Measurements from ENCODE around the gene CAVIN1. TPM values are rescaled to one million over a fixed set of nuclear protein-coding genes. Genes with fewer than 3 reads are reported as not detected.

The CAVIN1 gene
- total and polyA plus RNA-seq, 2 experiments from 2014 or later = 18.1 to 35.7 TPM

GRCh38 chr17:42365136-42365535 lies 57.9 kb downstream of the CAVIN1 start:
- ATAC-seq (no peak), DNase-seq (ENCODE audit: low spot score) (no peak)
- no peak for TF ChIP-seq REST (IDR thresholded peaks at IDR 0.05; ENCODE audit: unreplicated experiment)
- no peak for TF ChIP-seq POLR2AphosphoS5 (IDR thresholded peaks at IDR 0.05; ENCODE audit: low read depth)
- TF ChIP-seq STAT1 (IDR thresholded peaks at IDR 0.05; ENCODE audit: unreplicated experiment) = no peak
- no peak for TF ChIP-seq ZNF114 (CRISPR knock-in tag; IDR thresholded peaks at IDR 0.05)
- TF ChIP-seq EZH2phosphoT487 (IDR thresholded peaks at IDR 0.05; ENCODE audit: unreplicated experiment) = no peak
- no peak for TF ChIP-seq CREB1 (CRISPR knock-in tag; IDR thresholded peaks at IDR 0.05; ENCODE audit: low read depth)
- TF ChIP-seq JUNB (IDR thresholded peaks at IDR 0.05; ENCODE audit: unreplicated experiment) = no peak
- no peak for TF ChIP-seq ZNF331 (CRISPR knock-in tag; IDR thresholded peaks at IDR 0.05; ENCODE audit: low read depth)
- Mint-ChIP-seq H3K27ac (no peak overlapping the region), H3K27me3 (ENCODE audit: insufficient read depth, low read depth, poor library complexity) (peaks cover 6% of the 10 kb centered on the region), H3K4me3 (no peak overlapping the region), H3K36me3 (ENCODE audit: low read depth) (peaks cover 11% of the 10 kb centered on the region; the same call in 1 of the 3 replicates), H3K4me1 (peaks cover 49% of the 10 kb centered on the region), H3K9me3 (no peaks in the 10 kb centered on the region)
- Histone ChIP-seq H3K4me3 (no peak overlapping the region), H2AFZ (no peak overlapping the region), H3K36me3 (ENCODE audit: insufficient read depth) (no peaks in the 10 kb centered on the region), H3K79me2 (replicated peaks; ENCODE audit: insufficient read depth) (peaks cover 83% of the 10 kb centered on the region), H3K27me3 (ENCODE audit: insufficient read depth) (no peaks in the 10 kb centered on the region), H3F3A (replicated peaks; ENCODE audit: low read depth) (peaks cover 8% of the 10 kb centered on the region; the same call in 1 of the 2 replicates), H3K4me1 (ENCODE audit: insufficient read depth) (peaks cover 47% of the 10 kb centered on the region), H3K27ac (ENCODE audit: low read depth) (no peak overlapping the region), H3K9me2 (ENCODE audit: insufficient read depth) (no peaks in the 10 kb centered on the region), H4K20me1 (replicated peaks; ENCODE audit: insufficient read depth) (peaks cover 55% of the 10 kb centered on the region), H3K4me2 (no peak overlapping the region)

DNA sequence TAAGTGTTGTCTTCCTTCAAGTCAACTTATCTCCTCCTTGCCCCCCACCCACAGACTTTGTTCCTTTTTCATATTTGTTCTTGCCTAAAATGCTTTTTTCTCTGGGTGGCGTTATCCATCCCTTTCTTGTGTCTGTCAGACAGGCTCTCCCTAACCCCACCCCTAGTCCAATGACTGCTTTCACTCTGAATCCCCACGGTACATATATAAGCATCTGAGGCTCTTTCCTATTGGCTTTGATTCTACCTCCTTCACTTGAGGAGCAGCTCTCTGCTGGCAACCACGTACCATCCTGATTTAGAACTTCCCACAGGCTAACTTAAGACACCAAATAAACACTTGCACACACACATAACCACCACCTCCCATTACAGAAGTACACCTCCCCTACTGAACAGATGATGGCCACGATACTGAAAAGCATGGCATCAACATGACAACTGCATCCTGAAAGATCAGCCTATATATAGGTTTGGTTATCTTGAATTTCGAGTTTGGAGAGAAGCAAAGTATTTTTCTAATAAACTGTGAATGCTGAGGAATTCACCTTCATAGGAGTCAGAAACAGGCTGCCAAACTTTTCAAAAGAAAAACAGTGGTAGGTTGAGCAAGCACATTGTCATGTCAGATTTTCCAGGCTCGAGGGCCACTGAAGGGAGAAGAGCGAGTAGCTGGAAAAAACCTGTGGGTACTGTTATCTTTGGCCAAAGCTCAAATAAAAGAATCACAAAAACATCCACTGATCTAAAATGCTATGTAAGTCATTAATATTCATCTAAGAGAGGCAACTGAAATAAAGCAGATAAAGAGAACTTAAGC lies 59.1 kb downstream of the CAVIN1 start:
- no peak overlapping the region; the same call in 2 of the 3 replicates for H3K4me3 Mint-ChIP-seq
- peaks cover 49% of the 10 kb centered on the region for H4K20me1 ChIP-seq (replicated peaks; ENCODE audit: insufficient read depth)
- ATAC-seq (no peak), DNase-seq (ENCODE audit: low spot score) (no peak)
- H3K79me2 ChIP-seq (replicated peaks; ENCODE audit: insufficient read depth) = peaks cover 83% of the 10 kb centered on the region
- peaks cover 6% of the 10 kb centered on the region for H3K27me3 Mint-ChIP-seq (ENCODE audit: insufficient read depth, low read depth, poor library complexity)
- no peaks in the 10 kb centered on the region for H3K9me3 Mint-ChIP-seq
- peaks cover 54% of the 10 kb centered on the region for H3K4me1 Mint-ChIP-seq
- H3K36me3 ChIP-seq (ENCODE audit: insufficient read depth) = no peaks in the 10 kb centered on the region
- H3K4me3 ChIP-seq = no peak overlapping the region
- H3K27ac ChIP-seq (ENCODE audit: low read depth) = no peak overlapping the region
- H3K4me1 ChIP-seq (ENCODE audit: insufficient read depth) = peaks cover 47% of the 10 kb centered on the region
- H3K27ac Mint-ChIP-seq = no peak overlapping the region
- no peaks in the 10 kb centered on the region for H3K27me3 ChIP-seq (ENCODE audit: insufficient read depth)
- peaks cover 8% of the 10 kb centered on the region; the same call in 1 of the 3 replicates for H3K36me3 Mint-ChIP-seq (ENCODE audit: low read depth)
- H2AFZ ChIP-seq = no peak overlapping the region
- no peak overlapping the region for H3K4me2 ChIP-seq
- no peaks in the 10 kb centered on the region for H3K9me2 ChIP-seq (ENCODE audit: insufficient read depth)
- peaks cover 4% of the 10 kb centered on the region; the same call in 1 of the 2 replicates for H3F3A ChIP-seq (replicated peaks; ENCODE audit: low read depth)
- TF ChIP-seq CTCF (conservative IDR thresholded peaks at IDR 0.05; ENCODE audit: low read depth in 2 of 2) (no peak), ETS1 (IDR thresholded peaks at IDR 0.05) (no peak), NANOG (IDR thresholded peaks at IDR 0.05; ENCODE audit: borderline replicate concordance) (no peak), ZNF331 (CRISPR knock-in tag; IDR thresholded peaks at IDR 0.05; ENCODE audit: low read depth) (no peak), REST (IDR thresholded peaks at IDR 0.05; ENCODE audit: unreplicated experiment) (no peak), STAT1 (IDR thresholded peaks at IDR 0.05; ENCODE audit: unreplicated experiment) (no peak), CREB1 (CRISPR knock-in tag; IDR thresholded peaks at IDR 0.05; ENCODE audit: low read depth) (no peak), POLR2AphosphoS5 (IDR thresholded peaks at IDR 0.05; ENCODE audit: low read depth) (no peak)

All from GM23338 (cell line).